Liver (tissue), 9 donors: ENCODE data around the gene SAMD1. TPM values are rescaled to one million over a fixed set of nuclear protein-coding genes. Genes with fewer than 3 reads are reported as not detected.

ENCODE experiments used
- DNase-seq: peaks from one replicate; pipeline ENCODE4 v3.0.0-alpha.2; 2017; ENCODE audit warnings: low spot score
- H3K27ac ChIP-seq, 2 donors: one replicate each; pipeline ENCODE4 v1.7.0; 2013; ENCODE audit warnings: inconsistent platforms in 2 of 2, low read length in 2 of 2, control low read depth in 1 of 2, low read depth in 1 of 2, mild to moderate bottlenecking in 1 of 2
- H3K27me3 ChIP-seq, 4 donors: one replicate each; pipeline versions ENCODE4 v1.6.1 to v1.7.0; 2013; ENCODE audit warnings: low read length in 3 of 4, inconsistent platforms in 1 of 4, mild to moderate bottlenecking in 1 of 4, moderate library complexity in 1 of 4; ENCODE audit not compliant: control insufficient read depth in 4 of 4, insufficient read depth in 4 of 4
- H3K36me3 ChIP-seq, 4 donors: one replicate each; pipeline versions ENCODE4 v1.6.1 to v1.7.0; 2013; ENCODE audit warnings: low read length in 3 of 4, mild to moderate bottlenecking in 3 of 4, low read depth in 1 of 4, moderate library complexity in 1 of 4; ENCODE audit not compliant: control insufficient read depth in 4 of 4, insufficient read depth in 3 of 4
- H3K4me1 ChIP-seq, 4 donors: one replicate each; pipeline versions ENCODE4 v1.6.1 to v1.7.0; 2013; ENCODE audit warnings: low read length in 3 of 4, mild to moderate bottlenecking in 3 of 4, moderate library complexity in 1 of 4; ENCODE audit not compliant: control insufficient read depth in 4 of 4, insufficient read depth in 4 of 4
- H3K4me3 ChIP-seq, 3 donors: one replicate each; pipeline versions ENCODE4 v1.6.1 to v1.7.0; 2013; ENCODE audit warnings: low read length in 3 of 3, control low read depth in 1 of 3, low read depth in 1 of 3, mild to moderate bottlenecking in 1 of 3
- H3K9ac ChIP-seq, 2 donors: one replicate each; pipeline ENCODE4 v1.7.0; 2013; ENCODE audit warnings: low read length in 2 of 2, mild to moderate bottlenecking in 2 of 2, moderate library complexity in 2 of 2, control low read depth in 1 of 2, low read depth in 1 of 2
- H3K9me3 ChIP-seq, 4 donors: one replicate each; pipeline versions ENCODE4 v1.6.1 to v1.7.0; 2013; ENCODE audit warnings: low read length in 3 of 4; ENCODE audit not compliant: control insufficient read depth in 4 of 4
- EGR1 ChIP-seq, 2 donors: IDR thresholded peaks; 2 replicates each; pipeline ENCODE4 v1.6.1; 2016 to 2018; ENCODE audit warnings: antibody characterized with exemption in 2 of 2, low read depth in 2 of 2
- FOXA1 ChIP-seq: IDR thresholded peaks from 2 replicates; pipeline ENCODE4 v1.6.1; 2016; ENCODE audit warnings: antibody characterized with exemption
- FOXA2 ChIP-seq: IDR thresholded peaks from 2 replicates; pipeline ENCODE4 v1.6.1; 2016; ENCODE audit warnings: antibody characterized with exemption
- GABPA ChIP-seq, 2 donors: IDR thresholded peaks in 1 of 2; conservative IDR thresholded peaks in 1 of 2; 2 replicates each; pipeline ENCODE4 v1.6.1; 2016; ENCODE audit warnings: antibody characterized with exemption in 2 of 2, mild to moderate bottlenecking in 1 of 2, moderate library complexity in 1 of 2
- HNF4A ChIP-seq, 2 donors: conservative IDR thresholded peaks; 2 replicates each; pipeline ENCODE4 v1.6.1; 2016; ENCODE audit warnings: antibody characterized with exemption in 2 of 2, mild to moderate bottlenecking in 2 of 2
- JUND ChIP-seq, 2 donors: IDR thresholded peaks; 2 replicates each; pipeline ENCODE4 v1.6.1; 2016; ENCODE audit warnings: antibody characterized with exemption in 2 of 2
- NR2F2 ChIP-seq: IDR thresholded peaks from 2 replicates; pipeline ENCODE4 v1.6.1; 2016; ENCODE audit warnings: antibody characterized with exemption
- RAD21 ChIP-seq, 2 donors: IDR thresholded peaks; 2 replicates each; pipeline ENCODE4 v1.6.1; 2016; ENCODE audit warnings: antibody characterized with exemption in 2 of 2, mild to moderate bottlenecking in 2 of 2
- RXRA ChIP-seq, 2 donors: IDR thresholded peaks; 2 replicates each; pipeline ENCODE4 v1.6.1; 2017 to 2018; ENCODE audit warnings: antibody characterized with exemption in 2 of 2, mild to moderate bottlenecking in 1 of 2
- SP1 ChIP-seq: IDR thresholded peaks from 2 replicates; pipeline ENCODE4 v1.6.1; 2018; ENCODE audit warnings: antibody characterized with exemption, mild to moderate bottlenecking
- TAF1 ChIP-seq: conservative IDR thresholded peaks from 2 replicates; pipeline ENCODE4 v1.6.1; 2016; ENCODE audit warnings: antibody characterized with exemption, mild to moderate bottlenecking
- YY1 ChIP-seq: IDR thresholded peaks from 2 replicates; pipeline ENCODE4 v1.6.1; 2016; ENCODE audit warnings: antibody characterized with exemption, mild to moderate bottlenecking
- WGBS: extraction: QIAGEN DNeasy Blood & Tissue Kit; methylation state at CpG from one replicate; pipeline ENCODE4 v1.1.7; 2013; 5-methylcytosine and 5-hydroxymethylcytosine counted together
- polyA plus RNA-seq, 2 donors: library from polyadenylated mRNA; stranded (reverse) in 1 of 2; unstranded in 1 of 2; fragments of 200-250 nt in 1 of 2; fragments of >200 nt in 1 of 2; fragmentation: Nextera tagmentation in 1 of 2; extraction: Ambion mirVana in 1 of 2; gene quantifications; one replicate each; pipeline versions ENCODE4 v1.2.1 to v1.2.3, GENCODE V29; 2013 to 2015
- total RNA-seq, 2 donors: library from RNA; depleted of rRNA; stranded (reverse); fragments of >200 nt; gene quantifications; one replicate each; pipeline ENCODE4 v1.2.3, GENCODE V29; 2014
- TF ChIP-seq, protein P1 (sequence below): IDR thresholded peaks from 2 replicates; pipeline ENCODE4 v1.6.1; 2016; ENCODE audit warnings: antibody characterized with exemption
- TF ChIP-seq, protein P2 (sequence below): IDR thresholded peaks from 2 replicates; pipeline ENCODE4 v1.6.1; 2016; ENCODE audit warnings: antibody characterized with exemption, mild to moderate bottlenecking
- TF ChIP-seq, protein P3 (sequence below): IDR thresholded peaks from 2 replicates; pipeline ENCODE4 v1.6.1; 2016; ENCODE audit warnings: antibody characterized with exemption
- TF ChIP-seq, protein P4 (sequence below): fragments of 150-350 bp; IDR thresholded peaks from 2 replicates; pipeline ENCODE4 v1.5.1; 2017; ENCODE audit warnings: improper control_type of control experiment, low read depth, low read length; ENCODE audit not compliant: missing input control
- donor health status: healthy.
- donor health status: healthy.
- donor health status: healthy.
- donor health status: healthy.
- donor health status: healthy.

SAMD1 gene
- total and polyA plus RNA-seq, 4 donors = 2.1 to 33.0 (median 9.0) TPM

DNA sequence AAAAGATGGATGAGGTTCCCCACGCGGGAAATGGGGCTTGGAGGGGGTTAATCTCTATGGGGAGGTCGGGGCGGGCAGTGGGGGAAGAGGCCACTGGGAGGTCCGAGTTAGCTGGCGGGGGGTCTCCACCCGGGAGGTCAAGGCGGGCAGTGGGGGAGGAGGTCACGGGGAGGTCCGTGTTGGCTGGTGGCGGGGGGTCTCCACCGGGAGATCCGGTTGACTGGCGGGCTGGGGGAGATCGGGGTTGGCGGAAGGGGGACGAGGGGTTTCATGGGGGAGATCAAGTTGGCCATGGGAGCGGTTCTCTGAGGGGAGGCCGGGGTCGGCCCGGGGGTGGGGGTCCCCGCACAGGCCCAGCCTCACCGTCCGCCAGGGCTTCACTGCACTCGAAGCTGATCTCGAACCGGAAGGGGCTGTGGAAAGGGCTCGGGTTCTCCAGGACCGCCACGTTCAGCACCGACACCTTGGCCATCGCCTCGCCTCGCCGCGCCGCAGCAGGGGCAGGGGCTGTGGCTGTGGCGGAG, 45.5 kb upstream of the SAMD1 start:
- Histone ChIP-seq H3K27ac (peak overlapping the region; percentile 1 to 37), H3K4me1 (peaks cover 3 to 14% (median 6%) of the 10 kb centered on the region in 4 donors), H3K4me3 (peak overlapping the region; percentile 35 to 83 (median 54)), H3K9me3 (no peaks in the 10 kb centered on the region), H3K27me3 (no peaks in the 10 kb centered on the region), H3K36me3 (no peaks in the 10 kb centered on the region), H3K9ac (no peak overlapping the region)
- no peak for DNase-seq
- WGBS = 1% methylated on average over 38 of the region's 38 CpGs
- TF ChIP-seq RAD21 (IDR thresholded peaks at IDR 0.05) = no peak
- TF ChIP-seq, protein P1, sequence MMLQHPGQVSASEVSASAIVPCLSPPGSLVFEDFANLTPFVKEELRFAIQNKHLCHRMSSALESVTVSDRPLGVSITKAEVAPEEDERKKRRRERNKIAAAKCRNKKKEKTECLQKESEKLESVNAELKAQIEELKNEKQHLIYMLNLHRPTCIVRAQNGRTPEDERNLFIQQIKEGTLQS = no peak
- TF ChIP-seq JUND (IDR thresholded peaks at IDR 0.05) = no peak
- no peak for TF ChIP-seq TAF1

DNA sequence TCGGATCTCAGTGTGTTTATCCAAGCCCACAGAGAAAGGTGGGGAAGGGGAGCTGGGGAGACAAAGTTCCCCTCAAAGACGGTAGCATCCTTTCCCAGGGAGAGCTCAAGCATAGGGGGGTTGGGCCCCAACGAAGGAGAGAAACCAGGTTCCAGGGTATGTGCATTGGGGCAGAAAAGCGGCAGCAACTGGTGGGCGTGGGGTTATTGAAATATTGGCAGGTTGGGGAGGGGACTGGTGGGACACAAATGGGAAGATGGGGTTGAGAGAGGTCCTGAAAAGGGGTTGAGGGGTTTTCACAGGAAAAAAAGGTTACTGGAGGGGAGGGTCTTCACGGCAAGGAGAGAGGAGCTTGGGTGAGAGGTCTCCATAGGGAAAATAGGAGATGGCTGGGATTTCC, 44.8 kb upstream of the SAMD1 start:
- Histone ChIP-seq H3K27me3 (no peaks in the 10 kb centered on the region), H3K4me1 (peaks cover 3 to 14% (median 6%) of the 10 kb centered on the region in 4 donors), H3K9ac (no peak overlapping the region), H3K9me3 (no peaks in the 10 kb centered on the region), H3K36me3 (no peaks in the 10 kb centered on the region), H3K4me3 (peak overlapping the region in 1 of 3 donors; percentile 54), H3K27ac (no peak overlapping the region)
- 53% methylated on average over 6 of the region's 6 CpGs for WGBS
- DNase-seq = no peak
- TF ChIP-seq TAF1 (no peak), RAD21 (IDR thresholded peaks at IDR 0.05) (no peak), SP1 (no peak), NR2F2 (no peak), JUND (IDR thresholded peaks at IDR 0.05) (no peak), FOXA2 (no peak), YY1 (no peak), FOXA1 (no peak), EGR1 (IDR thresholded peaks at IDR 0.05; ENCODE audit: low read depth in 2 of 2) (no peak), HNF4A (conservative IDR thresholded peaks at IDR 0.05) (no peak)
- TF ChIP-seq, protein P1 = no peak
- TF ChIP-seq, protein P2, sequence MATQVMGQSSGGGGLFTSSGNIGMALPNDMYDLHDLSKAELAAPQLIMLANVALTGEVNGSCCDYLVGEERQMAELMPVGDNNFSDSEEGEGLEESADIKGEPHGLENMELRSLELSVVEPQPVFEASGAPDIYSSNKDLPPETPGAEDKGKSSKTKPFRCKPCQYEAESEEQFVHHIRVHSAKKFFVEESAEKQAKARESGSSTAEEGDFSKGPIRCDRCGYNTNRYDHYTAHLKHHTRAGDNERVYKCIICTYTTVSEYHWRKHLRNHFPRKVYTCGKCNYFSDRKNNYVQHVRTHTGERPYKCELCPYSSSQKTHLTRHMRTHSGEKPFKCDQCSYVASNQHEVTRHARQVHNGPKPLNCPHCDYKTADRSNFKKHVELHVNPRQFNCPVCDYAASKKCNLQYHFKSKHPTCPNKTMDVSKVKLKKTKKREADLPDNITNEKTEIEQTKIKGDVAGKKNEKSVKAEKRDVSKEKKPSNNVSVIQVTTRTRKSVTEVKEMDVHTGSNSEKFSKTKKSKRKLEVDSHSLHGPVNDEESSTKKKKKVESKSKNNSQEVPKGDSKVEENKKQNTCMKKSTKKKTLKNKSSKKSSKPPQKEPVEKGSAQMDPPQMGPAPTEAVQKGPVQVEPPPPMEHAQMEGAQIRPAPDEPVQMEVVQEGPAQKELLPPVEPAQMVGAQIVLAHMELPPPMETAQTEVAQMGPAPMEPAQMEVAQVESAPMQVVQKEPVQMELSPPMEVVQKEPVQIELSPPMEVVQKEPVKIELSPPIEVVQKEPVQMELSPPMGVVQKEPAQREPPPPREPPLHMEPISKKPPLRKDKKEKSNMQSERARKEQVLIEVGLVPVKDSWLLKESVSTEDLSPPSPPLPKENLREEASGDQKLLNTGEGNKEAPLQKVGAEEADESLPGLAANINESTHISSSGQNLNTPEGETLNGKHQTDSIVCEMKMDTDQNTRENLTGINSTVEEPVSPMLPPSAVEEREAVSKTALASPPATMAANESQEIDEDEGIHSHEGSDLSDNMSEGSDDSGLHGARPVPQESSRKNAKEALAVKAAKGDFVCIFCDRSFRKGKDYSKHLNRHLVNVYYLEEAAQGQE = no peak

DNA sequence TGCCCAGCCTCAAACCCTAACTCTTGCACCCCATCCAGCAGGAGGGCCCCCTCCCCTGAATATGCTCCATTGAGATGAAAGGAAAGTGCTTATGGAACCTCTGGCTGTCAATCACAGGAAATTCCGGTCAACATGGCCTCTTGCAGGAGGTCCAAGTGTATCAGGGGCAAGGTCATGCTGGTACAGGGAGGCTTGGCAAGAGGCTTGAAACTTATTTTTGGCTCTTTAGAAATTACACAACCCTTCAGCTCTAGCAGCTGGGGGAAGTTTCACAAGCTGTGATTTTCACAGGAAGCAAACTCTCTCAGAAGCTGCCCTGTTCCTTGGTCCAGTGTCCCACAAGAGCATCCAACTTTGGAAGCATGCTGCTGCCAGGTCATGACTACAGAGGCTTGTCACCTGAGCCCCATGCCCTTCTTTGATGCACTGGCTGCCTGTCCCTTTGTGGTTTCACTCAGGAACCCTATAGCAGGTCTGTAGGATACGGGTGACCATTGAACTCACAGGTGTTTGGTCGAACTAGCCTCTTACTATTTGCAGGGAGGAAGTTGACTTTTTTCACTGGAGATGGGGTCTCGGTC, 37.5 kb upstream of the SAMD1 start:
- Histone ChIP-seq H3K36me3 (no peaks in the 10 kb centered on the region), H3K27ac (peak overlapping the region in 1 of 2 donors; percentile 29), H3K27me3 (no peaks in the 10 kb centered on the region), H3K4me1 (peaks cover 0 to 8% (median 1%) of the 10 kb centered on the region in 4 donors), H3K9me3 (no peaks in the 10 kb centered on the region), H3K4me3 (no peak overlapping the region), H3K9ac (no peak overlapping the region)
- DNase-seq = no peak
- WGBS = 57% methylated on average over 4 of the region's 4 CpGs
- no peak for TF ChIP-seq JUND (IDR thresholded peaks at IDR 0.05)
- TF ChIP-seq, protein P3, sequence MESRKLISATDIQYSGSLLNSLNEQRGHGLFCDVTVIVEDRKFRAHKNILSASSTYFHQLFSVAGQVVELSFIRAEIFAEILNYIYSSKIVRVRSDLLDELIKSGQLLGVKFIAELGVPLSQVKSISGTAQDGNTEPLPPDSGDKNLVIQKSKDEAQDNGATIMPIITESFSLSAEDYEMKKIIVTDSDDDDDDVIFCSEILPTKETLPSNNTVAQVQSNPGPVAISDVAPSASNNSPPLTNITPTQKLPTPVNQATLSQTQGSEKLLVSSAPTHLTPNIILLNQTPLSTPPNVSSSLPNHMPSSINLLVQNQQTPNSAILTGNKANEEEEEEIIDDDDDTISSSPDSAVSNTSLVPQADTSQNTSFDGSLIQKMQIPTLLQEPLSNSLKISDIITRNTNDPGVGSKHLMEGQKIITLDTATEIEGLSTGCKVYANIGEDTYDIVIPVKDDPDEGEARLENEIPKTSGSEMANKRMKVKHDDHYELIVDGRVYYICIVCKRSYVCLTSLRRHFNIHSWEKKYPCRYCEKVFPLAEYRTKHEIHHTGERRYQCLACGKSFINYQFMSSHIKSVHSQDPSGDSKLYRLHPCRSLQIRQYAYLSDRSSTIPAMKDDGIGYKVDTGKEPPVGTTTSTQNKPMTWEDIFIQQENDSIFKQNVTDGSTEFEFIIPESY = no peak
- peak; percentile 20 for TF ChIP-seq SP1
- no peak for TF ChIP-seq EGR1 (IDR thresholded peaks at IDR 0.05; ENCODE audit: low read depth in 2 of 2)
- TF ChIP-seq HNF4A (conservative IDR thresholded peaks at IDR 0.05) = peak in 1 of 2 donors; percentile 20
- TF ChIP-seq RXRA (IDR thresholded peaks at IDR 0.05) = peak; percentile 9 to 34
- TF ChIP-seq, protein P4, sequence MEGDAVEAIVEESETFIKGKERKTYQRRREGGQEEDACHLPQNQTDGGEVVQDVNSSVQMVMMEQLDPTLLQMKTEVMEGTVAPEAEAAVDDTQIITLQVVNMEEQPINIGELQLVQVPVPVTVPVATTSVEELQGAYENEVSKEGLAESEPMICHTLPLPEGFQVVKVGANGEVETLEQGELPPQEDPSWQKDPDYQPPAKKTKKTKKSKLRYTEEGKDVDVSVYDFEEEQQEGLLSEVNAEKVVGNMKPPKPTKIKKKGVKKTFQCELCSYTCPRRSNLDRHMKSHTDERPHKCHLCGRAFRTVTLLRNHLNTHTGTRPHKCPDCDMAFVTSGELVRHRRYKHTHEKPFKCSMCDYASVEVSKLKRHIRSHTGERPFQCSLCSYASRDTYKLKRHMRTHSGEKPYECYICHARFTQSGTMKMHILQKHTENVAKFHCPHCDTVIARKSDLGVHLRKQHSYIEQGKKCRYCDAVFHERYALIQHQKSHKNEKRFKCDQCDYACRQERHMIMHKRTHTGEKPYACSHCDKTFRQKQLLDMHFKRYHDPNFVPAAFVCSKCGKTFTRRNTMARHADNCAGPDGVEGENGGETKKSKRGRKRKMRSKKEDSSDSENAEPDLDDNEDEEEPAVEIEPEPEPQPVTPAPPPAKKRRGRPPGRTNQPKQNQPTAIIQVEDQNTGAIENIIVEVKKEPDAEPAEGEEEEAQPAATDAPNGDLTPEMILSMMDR = no peak
- TF ChIP-seq NR2F2 = peak; percentile 66
- TF ChIP-seq GABPA (IDR thresholded peaks at IDR 0.05 in 1 of 2, conservative IDR thresholded peaks at IDR 0.05 in 1 of 2) = no peak
